Natural killer cell (primary cell): Measurements from ENCODE around the gene IQCK. TPM values are rescaled to one million over a fixed set of nuclear protein-coding genes. Genes with fewer than 3 reads are reported as not detected.

Source experiments
- ATAC-seq, 3 donors: fragments of 150-1000 bp in 2 of 3; fragments of 200-7000 bp in 1 of 3; cut with Tn5 transposase; 1 replicate in 1 of 3; 2 replicates in 2 of 3; pipeline ENCODE4 v1.10.0; 2021; ENCODE audit warnings: mild to moderate bottlenecking in 2 of 3, moderate library complexity in 2 of 3
- DNase-seq, 2 donors: peaks; one replicate each; pipeline versions ENCODE4 v3.0.0 to v3.0.0-alpha.2; 2013 to 2021; ENCODE audit warnings: mixed read lengths in 1 of 2
- H3K27ac ChIP-seq: one replicate; pipeline ENCODE4 v1.5.1; 2013; ENCODE audit warnings: mild to moderate bottlenecking, low read length
- H3K27me3 ChIP-seq: one replicate; pipeline ENCODE4 v1.6.1; 2013; ENCODE audit warnings: low read length; ENCODE audit not compliant: control insufficient read depth, insufficient read depth
- H3K36me3 ChIP-seq: one replicate; pipeline ENCODE4 v1.6.1; 2013; ENCODE audit warnings: low read length; ENCODE audit not compliant: control insufficient read depth, insufficient read depth
- H3K4me1 ChIP-seq: one replicate; pipeline ENCODE4 v1.6.1; 2013; ENCODE audit warnings: low read length; ENCODE audit not compliant: control insufficient read depth, insufficient read depth
- H3K4me3 ChIP-seq: one replicate; pipeline ENCODE4 v1.5.1; 2013; ENCODE audit warnings: low read length
- H3K9me3 ChIP-seq: one replicate; pipeline ENCODE4 v1.6.1; 2013; ENCODE audit warnings: low read length; ENCODE audit not compliant: control insufficient read depth, insufficient read depth
- H3K27ac Mint-ChIP-seq, 2 donors: one replicate each; pipeline ENCODE4 v1.8.0; 2022; ENCODE audit warnings: mild to moderate bottlenecking in 2 of 2, mixed read lengths in 2 of 2, moderate library complexity in 1 of 2
- H3K27me3 Mint-ChIP-seq, 2 donors: one replicate each; pipeline ENCODE4 v1.8.0; 2022; ENCODE audit warnings: low read depth in 2 of 2, mixed read lengths in 2 of 2
- H3K36me3 Mint-ChIP-seq: one replicate; pipeline ENCODE4 v1.8.0; 2022; ENCODE audit warnings: mixed read lengths
- H3K4me1 Mint-ChIP-seq, 2 donors: one replicate each; pipeline ENCODE4 v1.8.0; 2022; ENCODE audit warnings: mixed read lengths in 2 of 2
- H3K4me3 Mint-ChIP-seq: one replicate; pipeline ENCODE4 v1.8.0; 2022; ENCODE audit warnings: mild to moderate bottlenecking, moderate library complexity, mixed read lengths
- H3K9me3 Mint-ChIP-seq, 2 donors: one replicate each; pipeline ENCODE4 v1.8.0; 2022; ENCODE audit warnings: mixed read lengths in 2 of 2
- CTCF ChIP-seq: fragments of 200-600 bp; IDR thresholded peaks from one replicate; pipeline ENCODE4 v1.8.0; 2022; ENCODE audit warnings: antibody characterized with exemption
- WGBS: methylation state at CpG from one replicate; pipeline ENCODE4 v1.1.7; 2013; ENCODE audit warnings: missing lambda C conversion rate; ENCODE audit not compliant: insufficient coverage; 5-methylcytosine and 5-hydroxymethylcytosine counted together
- intact Hi-C: fragments of 100-400 bp; cut with micrococcal nuclease; formaldehyde crosslinking; loops from one replicate; pipeline ENCODE4 v1.14.2; 2022
- total RNA-seq, 4 donors: library from RNA; stranded (reverse); fragments of 120-200 nt in 1 of 4; gene quantifications; one replicate each; pipeline versions ENCODE4 v1.2.3 to v1.2.4, GENCODE V29; 2013 to 2022

Gene IQCK
- total RNA-seq, 3 donors from 2014 or later (not counting 1 experiment from before 2014, with no cell fraction given) = 0.38 to 1.8 (median 0.68) TPM

- Histone ChIP-seq H3K27ac (no peak overlapping the region), H3K36me3 (no peaks in the 10 kb centered on the region), H3K4me1 (no peaks in the 10 kb centered on the region), H3K9me3 (no peaks in the 10 kb centered on the region), H3K27me3 (no peaks in the 10 kb centered on the region), H3K4me3 (no peak overlapping the region)
- 60% methylated on average over 17 of the region's 18 CpGs for WGBS
- H3K27ac Mint-ChIP-seq = no peak overlapping the region
- no peak overlapping the region for H3K4me3 Mint-ChIP-seq
- H3K9me3 Mint-ChIP-seq = no peaks in the 10 kb centered on the region
- H3K4me1 Mint-ChIP-seq = no peaks in the 10 kb centered on the region
- no peak for TF ChIP-seq CTCF
- ATAC-seq = no peak
- H3K36me3 Mint-ChIP-seq = no peaks in the 10 kb centered on the region
- peaks cover 10 to 12% of the 10 kb centered on the region in 2 donors for H3K27me3 Mint-ChIP-seq
- intact Hi-C loops = no loop called here
- DNase-seq = no peak
Observed at GRCh38 chr16:19874851-19875546, 156.9 kb downstream of the IQCK start.

DNA sequence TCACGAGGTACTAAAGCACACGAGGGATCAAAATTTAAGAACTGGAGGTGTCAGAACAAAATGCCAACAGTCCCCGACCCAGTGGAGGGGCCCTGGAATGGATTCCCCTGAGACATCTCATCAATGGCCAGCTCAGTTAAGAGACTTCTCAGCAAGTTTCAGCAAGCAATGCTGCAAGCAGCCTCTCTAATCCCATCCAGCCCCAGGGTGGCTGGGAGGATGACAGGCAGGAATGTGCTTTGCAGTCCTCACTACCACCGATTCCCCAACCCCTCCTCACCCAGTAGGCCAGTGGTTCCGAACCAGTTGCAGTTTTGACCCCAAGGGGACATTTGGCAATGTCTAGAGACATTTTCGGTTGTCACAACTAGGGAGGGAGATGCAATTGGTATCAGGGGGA, 157.8 kb downstream of the IQCK start:
- H3K27ac ChIP-seq = no peak overlapping the region
- 77% methylated on average over 6 of the region's 6 CpGs for WGBS
- no peak for TF ChIP-seq CTCF
- H3K4me3 ChIP-seq = no peak overlapping the region
- DNase-seq (no peak), ATAC-seq (no peak)
- H3K4me3 Mint-ChIP-seq = no peak overlapping the region
- H3K4me1 Mint-ChIP-seq = no peaks in the 10 kb centered on the region
- H3K27me3 ChIP-seq = no peaks in the 10 kb centered on the region
- H3K27me3 Mint-ChIP-seq = peaks cover 12 to 15% of the 10 kb centered on the region in 2 donors
- no peaks in the 10 kb centered on the region for H3K9me3 ChIP-seq
- no peaks in the 10 kb centered on the region for H3K4me1 ChIP-seq
- H3K27ac Mint-ChIP-seq = no peak overlapping the region
- H3K36me3 ChIP-seq = no peaks in the 10 kb centered on the region
- H3K36me3 Mint-ChIP-seq = no peaks in the 10 kb centered on the region
- no peaks in the 10 kb centered on the region for H3K9me3 Mint-ChIP-seq
- intact Hi-C loops = no loop called here

DNA sequence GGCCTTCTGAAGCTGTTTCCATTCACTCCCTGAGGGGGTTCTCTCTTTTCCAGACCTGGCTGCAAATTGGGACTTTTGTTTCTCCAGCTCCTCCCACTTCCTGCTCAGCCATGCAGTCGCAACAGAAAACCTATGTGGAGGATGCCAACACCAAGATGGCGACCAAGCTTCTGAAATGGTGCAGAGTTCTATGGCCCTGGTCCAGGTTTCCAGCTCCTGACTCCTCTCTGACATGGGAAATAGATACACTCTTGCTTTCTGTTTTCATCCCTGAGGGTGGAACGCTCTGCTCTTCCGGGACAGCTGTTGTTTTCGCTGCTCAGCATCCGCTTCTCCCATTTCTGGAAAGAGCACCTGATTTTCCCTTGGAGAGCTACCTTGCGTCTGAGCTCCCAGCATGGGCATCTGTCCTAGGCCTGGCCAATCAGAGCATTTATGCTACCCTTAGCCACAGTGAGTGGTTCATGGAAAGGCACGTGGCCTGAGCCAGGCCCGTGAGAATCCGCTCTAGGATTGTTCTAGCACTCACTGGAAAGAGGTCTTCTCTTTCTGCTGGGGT, 158.5 kb downstream of the IQCK start:
- no peaks in the 10 kb centered on the region for H3K9me3 Mint-ChIP-seq
- no peak overlapping the region for H3K4me3 ChIP-seq
- 87% methylated on average over 10 of the region's 10 CpGs for WGBS
- H3K36me3 Mint-ChIP-seq = no peaks in the 10 kb centered on the region
- intact Hi-C loops = no loop called here
- H3K9me3 ChIP-seq = no peaks in the 10 kb centered on the region
- no peak overlapping the region for H3K27ac Mint-ChIP-seq
- H3K27me3 ChIP-seq = no peaks in the 10 kb centered on the region
- DNase-seq (no peak), ATAC-seq (no peak)
- no peaks in the 10 kb centered on the region for H3K4me1 Mint-ChIP-seq
- no peak for TF ChIP-seq CTCF
- no peak overlapping the region for H3K27ac ChIP-seq
- peaks cover 18% of the 10 kb centered on the region in 2 donors for H3K27me3 Mint-ChIP-seq
- H3K4me3 Mint-ChIP-seq = no peak overlapping the region
- H3K36me3 ChIP-seq = no peaks in the 10 kb centered on the region
- no peaks in the 10 kb centered on the region for H3K4me1 ChIP-seq
